Measurements from ENCODE around the gene GPRIN2. TPM values are rescaled to one million over a fixed set of nuclear protein-coding genes. Genes with fewer than 3 reads are reported as not detected.

GPRIN2 gene
- total RNA-seq, 4 donors from 2014 or later = 1.2 to 1.6 TPM; not detected in 2

GRCh38 chr10:46522295-46523118 lies 34.0 kb downstream of the GPRIN2 start:
- H3K4me1 ChIP-seq = peaks cover 0 to 15% (median 0%) of the 10 kb centered on the region in 3 donors
- no peaks in the 10 kb centered on the region for H3K9me3 ChIP-seq
- no peaks in the 10 kb centered on the region for H3K27me3 ChIP-seq
- TF ChIP-seq, protein P1, sequence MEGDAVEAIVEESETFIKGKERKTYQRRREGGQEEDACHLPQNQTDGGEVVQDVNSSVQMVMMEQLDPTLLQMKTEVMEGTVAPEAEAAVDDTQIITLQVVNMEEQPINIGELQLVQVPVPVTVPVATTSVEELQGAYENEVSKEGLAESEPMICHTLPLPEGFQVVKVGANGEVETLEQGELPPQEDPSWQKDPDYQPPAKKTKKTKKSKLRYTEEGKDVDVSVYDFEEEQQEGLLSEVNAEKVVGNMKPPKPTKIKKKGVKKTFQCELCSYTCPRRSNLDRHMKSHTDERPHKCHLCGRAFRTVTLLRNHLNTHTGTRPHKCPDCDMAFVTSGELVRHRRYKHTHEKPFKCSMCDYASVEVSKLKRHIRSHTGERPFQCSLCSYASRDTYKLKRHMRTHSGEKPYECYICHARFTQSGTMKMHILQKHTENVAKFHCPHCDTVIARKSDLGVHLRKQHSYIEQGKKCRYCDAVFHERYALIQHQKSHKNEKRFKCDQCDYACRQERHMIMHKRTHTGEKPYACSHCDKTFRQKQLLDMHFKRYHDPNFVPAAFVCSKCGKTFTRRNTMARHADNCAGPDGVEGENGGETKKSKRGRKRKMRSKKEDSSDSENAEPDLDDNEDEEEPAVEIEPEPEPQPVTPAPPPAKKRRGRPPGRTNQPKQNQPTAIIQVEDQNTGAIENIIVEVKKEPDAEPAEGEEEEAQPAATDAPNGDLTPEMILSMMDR (IDR thresholded peaks at IDR 0.05) = no peak
- no peak overlapping the region for H3K4me3 ChIP-seq
- 90 to 97% methylated on average over 10 of the region's 10 CpGs for WGBS, 2 donors (ENCODE audit: low coverage in 1 of 2)
- H3K36me3 ChIP-seq = no peaks in the 10 kb centered on the region
- no peak for ATAC-seq
- H3K27ac ChIP-seq = no peak overlapping the region

GRCh38 chr10:46520941-46521340 lies 35.5 kb downstream of the GPRIN2 start:
- no peak for ATAC-seq
- Histone ChIP-seq H3K4me3 (no peak overlapping the region), H3K9me3 (no peaks in the 10 kb centered on the region), H3K27ac (no peak overlapping the region), H3K36me3 (no peaks in the 10 kb centered on the region), H3K4me1 (peaks cover 0 to 23% (median 0%) of the 10 kb centered on the region in 3 donors), H3K27me3 (no peaks in the 10 kb centered on the region)
- 64 to 66% methylated on average over 5 of the region's 5 CpGs for WGBS, 2 donors (ENCODE audit: low coverage in 1 of 2)
- no peak for TF ChIP-seq POLR2AphosphoS5 (IDR thresholded peaks at IDR 0.05)

GRCh38 chr10:46520381-46520780 lies 36.1 kb downstream of the GPRIN2 start:
- Histone ChIP-seq H3K27ac (no peak overlapping the region), H3K9me3 (no peaks in the 10 kb centered on the region), H3K4me3 (no peak overlapping the region), H3K4me1 (peaks cover 0 to 23% (median 0%) of the 10 kb centered on the region in 3 donors), H3K27me3 (no peaks in the 10 kb centered on the region), H3K36me3 (no peaks in the 10 kb centered on the region)
- WGBS, 2 donors (ENCODE audit: low coverage in 1 of 2) = 88 to 94% methylated on average over 5 of the region's 5 CpGs
- no peak for ATAC-seq
- TF ChIP-seq POLR2AphosphoS5 (IDR thresholded peaks at IDR 0.05) = no peak
- TF ChIP-seq, protein P1 (IDR thresholded peaks at IDR 0.05) = no peak
- no peak for TF ChIP-seq POLR2A (IDR thresholded peaks at IDR 0.05)
- no peak for TF ChIP-seq EP300 (IDR thresholded peaks at IDR 0.05)

DNA sequence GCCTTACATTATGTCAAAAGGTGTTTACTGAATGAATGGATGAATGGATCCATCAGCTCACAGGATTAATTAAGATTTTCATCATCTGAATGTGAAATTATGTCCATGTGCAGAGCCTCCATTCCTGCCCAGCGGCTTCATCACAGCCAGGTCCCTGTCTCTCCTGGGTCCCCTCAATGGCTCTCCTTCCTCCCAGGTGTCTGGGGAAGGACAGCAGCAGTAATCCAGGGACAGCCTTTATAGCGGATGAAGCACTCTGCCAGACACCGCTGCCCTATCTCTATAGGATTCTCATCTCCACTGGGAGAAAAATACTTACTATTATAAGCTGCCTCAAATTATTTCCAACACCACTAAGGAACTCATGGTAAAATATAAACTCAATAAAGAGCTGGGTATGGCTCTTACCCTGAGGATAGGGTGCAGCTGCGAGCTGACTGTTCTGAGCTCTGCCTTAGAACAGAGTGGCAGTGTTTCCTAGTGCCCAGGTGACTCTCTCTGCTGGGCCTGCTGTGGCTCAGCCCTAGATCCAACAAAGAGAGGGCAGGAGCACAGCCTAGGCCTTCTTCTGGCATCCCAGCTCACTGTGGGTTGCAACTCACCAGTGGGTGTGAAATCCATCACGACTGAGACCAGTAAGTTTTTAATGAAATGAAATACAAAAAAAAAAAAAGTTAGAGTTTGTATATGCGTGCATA lies 38.3 kb downstream of the GPRIN2 start:
- TF ChIP-seq EP300 (IDR thresholded peaks at IDR 0.05) (no peak), POLR2A (IDR thresholded peaks at IDR 0.05) (no peak), POLR2AphosphoS5 (IDR thresholded peaks at IDR 0.05) (no peak)
- TF ChIP-seq, protein P1 (IDR thresholded peaks at IDR 0.05) = no peak
- no peaks in the 10 kb centered on the region for H3K9me3 ChIP-seq
- H3K36me3 ChIP-seq = no peaks in the 10 kb centered on the region
- peaks cover 0 to 10% (median 0%) of the 10 kb centered on the region in 3 donors for H3K4me1 ChIP-seq
- H3K4me3 ChIP-seq = no peak overlapping the region
- ATAC-seq = no peak
- 87 to 95% methylated on average over 6 of the region's 6 CpGs for WGBS, 2 donors (ENCODE audit: low coverage in 1 of 2)
- no peak overlapping the region for H3K27ac ChIP-seq
- no peaks in the 10 kb centered on the region for H3K27me3 ChIP-seq

DNA sequence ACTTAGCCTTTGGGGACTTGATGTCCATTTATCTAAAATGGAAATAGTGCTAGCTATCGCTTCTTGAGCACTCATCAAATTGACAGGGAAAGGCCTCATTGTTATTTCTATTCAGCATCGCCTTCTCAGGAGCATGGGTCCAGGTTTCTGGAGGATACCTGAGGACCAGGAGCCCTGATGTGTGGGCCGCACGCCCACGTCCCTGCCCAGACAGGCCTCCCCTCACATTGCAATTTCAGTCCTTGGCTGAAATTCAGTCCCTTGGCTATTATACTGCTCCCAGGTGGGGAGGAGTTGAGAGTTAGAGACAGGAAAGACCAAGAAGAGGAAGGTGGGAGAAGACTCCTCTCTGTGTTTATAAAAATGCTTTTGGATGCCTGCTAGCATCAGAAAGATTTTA lies 38.9 kb downstream of the GPRIN2 start:
- Histone ChIP-seq H3K27ac (no peak overlapping the region), H3K4me1 (peaks cover 0 to 9% (median 0%) of the 10 kb centered on the region in 3 donors), H3K36me3 (no peaks in the 10 kb centered on the region), H3K27me3 (no peaks in the 10 kb centered on the region), H3K9me3 (no peaks in the 10 kb centered on the region), H3K4me3 (no peak overlapping the region)
- TF ChIP-seq POLR2AphosphoS5 (IDR thresholded peaks at IDR 0.05) = no peak
- no peak for TF ChIP-seq POLR2A (IDR thresholded peaks at IDR 0.05)
- no peak for TF ChIP-seq EP300 (IDR thresholded peaks at IDR 0.05)
- TF ChIP-seq, protein P1 (IDR thresholded peaks at IDR 0.05) = no peak
- ATAC-seq = no peak
- 86 to 89% methylated on average over 5 of the region's 5 CpGs for WGBS, 2 donors (ENCODE audit: low coverage in 1 of 2)

All from gastroesophageal sphincter (tissue), 4 donors.